ENCODE data around the gene HES3. TPM values are rescaled to one million over a fixed set of nuclear protein-coding genes. Genes with fewer than 3 reads are reported as not detected.

HES3 gene
- total RNA-seq, 1 experiment from 2014 or later = not detected

DNA sequence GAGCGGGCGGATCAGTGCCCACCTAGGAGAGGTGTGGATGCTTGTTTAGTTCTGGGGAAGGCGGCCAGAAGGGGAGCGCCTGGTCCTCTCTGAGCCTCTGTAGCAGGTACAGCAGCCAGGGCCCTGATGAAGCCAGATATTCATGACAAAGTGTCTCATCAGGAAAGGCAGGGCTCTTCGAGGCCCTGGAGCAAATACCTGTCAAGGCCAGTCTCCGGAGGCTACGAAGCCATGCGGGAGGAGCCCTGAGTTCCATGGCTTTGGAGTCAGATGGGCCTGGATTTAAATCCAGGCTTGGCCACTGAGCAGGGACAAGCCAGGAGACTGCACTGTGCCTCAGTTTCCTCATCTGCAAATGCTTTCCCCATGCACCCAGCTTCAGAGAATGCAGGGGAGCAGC lies 42.3 kb downstream of the HES3 start:
- Histone ChIP-seq H3K79me2 (ENCODE audit: insufficient read depth, low read length) (no peaks in the 10 kb centered on the region), H3K4me2 (ENCODE audit: low read length) (no peak overlapping the region), H2AFZ (ENCODE audit: low read depth, low read length, poor library complexity, severe bottlenecking) (no peak overlapping the region), H3K9me3 (ENCODE audit: control insufficient read depth in 1 of 2, insufficient read depth in 1 of 2, low read depth in 1 of 2, low read length in 2 of 2) (no peaks in the 10 kb centered on the region), H3K9me2 (ENCODE audit: insufficient read depth) (no peaks in the 10 kb centered on the region), H3K4me1 (ENCODE audit: control insufficient read depth in 1 of 2, insufficient read depth in 2 of 2, low read length in 2 of 2) (no peaks in the 10 kb centered on the region), H3K4me3 (replicated peaks in 1 of 2; ENCODE audit: low read depth in 1 of 2, low read length in 2 of 2) (no peak overlapping the region), H3K27ac (ENCODE audit: low read depth, low read length) (no peak overlapping the region), H4K20me1 (ENCODE audit: insufficient read depth) (no peaks in the 10 kb centered on the region), H3K9ac (ENCODE audit: low read length) (no peak overlapping the region), H3K27me3 (ENCODE audit: insufficient read depth, low read length) (no peaks in the 10 kb centered on the region), H3K36me3 (ENCODE audit: control insufficient read depth in 1 of 2, insufficient read depth in 2 of 2, low read length in 2 of 2) (no peaks in the 10 kb centered on the region)
- BruUV-seq (replicated peaks) = no TSS peak
- RAD21 ChIA-PET (ENCODE audit: low non-redundant PET in 1 of 2, low total read pairs in 2 of 2, uncharacterized antibody in 2 of 2, unreplicated experiment in 2 of 2) = no interaction called here
- ATAC-seq (no peak), DNase-seq (ENCODE audit: low read depth, low spot score) (no peak)
- intact Hi-C loops (cut with micrococcal nuclease) = no loop called here
- POLR2A ChIA-PET = no interaction called here
- CTCF ChIA-PET = no interaction called here
- TF ChIP-seq SIN3A (IDR thresholded peaks at IDR 0.05; ENCODE audit: low read depth) (no peak), TCF7L2 (IDR thresholded peaks at IDR 0.05; ENCODE audit: borderline replicate concordance, extremely low read depth, insufficient read depth, insufficient read length) (no peak), SRF (IDR thresholded peaks at IDR 0.05; ENCODE audit: low read depth) (no peak), CTCF (IDR thresholded peaks at IDR 0.05 in 2 of 3, conservative IDR thresholded peaks at IDR 0.05 in 1 of 3; ENCODE audit: borderline replicate concordance in 1 of 3, insufficient read depth in 1 of 3, low read depth in 2 of 3, low read length in 2 of 3) (no peak), POLR2A (IDR thresholded peaks at IDR 0.05; ENCODE audit: borderline replicate concordance, extremely low read depth, insufficient read depth, insufficient read length) (no peak), YY1 (IDR thresholded peaks at IDR 0.05; ENCODE audit: extremely low read depth, insufficient replicate concordance, low read depth, low read length) (no peak), ZFX (IDR thresholded peaks at IDR 0.05) (no peak), ZNF274 (IDR thresholded peaks at IDR 0.05; ENCODE audit: low read depth, low read length) (no peak), MAX (IDR thresholded peaks at IDR 0.05) (no peak), FOSL1 (IDR thresholded peaks at IDR 0.05; ENCODE audit: low read depth) (no peak), EZH2 (IDR thresholded peaks at IDR 0.05) (no peak)
- TF ChIP-seq, protein P1, sequence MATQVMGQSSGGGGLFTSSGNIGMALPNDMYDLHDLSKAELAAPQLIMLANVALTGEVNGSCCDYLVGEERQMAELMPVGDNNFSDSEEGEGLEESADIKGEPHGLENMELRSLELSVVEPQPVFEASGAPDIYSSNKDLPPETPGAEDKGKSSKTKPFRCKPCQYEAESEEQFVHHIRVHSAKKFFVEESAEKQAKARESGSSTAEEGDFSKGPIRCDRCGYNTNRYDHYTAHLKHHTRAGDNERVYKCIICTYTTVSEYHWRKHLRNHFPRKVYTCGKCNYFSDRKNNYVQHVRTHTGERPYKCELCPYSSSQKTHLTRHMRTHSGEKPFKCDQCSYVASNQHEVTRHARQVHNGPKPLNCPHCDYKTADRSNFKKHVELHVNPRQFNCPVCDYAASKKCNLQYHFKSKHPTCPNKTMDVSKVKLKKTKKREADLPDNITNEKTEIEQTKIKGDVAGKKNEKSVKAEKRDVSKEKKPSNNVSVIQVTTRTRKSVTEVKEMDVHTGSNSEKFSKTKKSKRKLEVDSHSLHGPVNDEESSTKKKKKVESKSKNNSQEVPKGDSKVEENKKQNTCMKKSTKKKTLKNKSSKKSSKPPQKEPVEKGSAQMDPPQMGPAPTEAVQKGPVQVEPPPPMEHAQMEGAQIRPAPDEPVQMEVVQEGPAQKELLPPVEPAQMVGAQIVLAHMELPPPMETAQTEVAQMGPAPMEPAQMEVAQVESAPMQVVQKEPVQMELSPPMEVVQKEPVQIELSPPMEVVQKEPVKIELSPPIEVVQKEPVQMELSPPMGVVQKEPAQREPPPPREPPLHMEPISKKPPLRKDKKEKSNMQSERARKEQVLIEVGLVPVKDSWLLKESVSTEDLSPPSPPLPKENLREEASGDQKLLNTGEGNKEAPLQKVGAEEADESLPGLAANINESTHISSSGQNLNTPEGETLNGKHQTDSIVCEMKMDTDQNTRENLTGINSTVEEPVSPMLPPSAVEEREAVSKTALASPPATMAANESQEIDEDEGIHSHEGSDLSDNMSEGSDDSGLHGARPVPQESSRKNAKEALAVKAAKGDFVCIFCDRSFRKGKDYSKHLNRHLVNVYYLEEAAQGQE (IDR thresholded peaks at IDR 0.05; ENCODE audit: low read depth) = no peak
